GM23248 (cell line): ENCODE data around the gene SLX4IP.

ENCODE experiments used
- EZH2 ChIP-seq: fragments of 200-600 bp; sonication (generic); IDR thresholded peaks from 2 replicates; pipeline ENCODE4 v1.6.1; 2018; ENCODE audit warnings: antibody characterized with exemption, mild to moderate bottlenecking; ENCODE audit not compliant: insufficient read depth, poor library complexity, severe bottlenecking
- EZH2phosphoT487 ChIP-seq: fragments of 200-600 bp; sonication (generic); IDR thresholded peaks from 2 replicates; pipeline ENCODE4 v1.6.1; 2018; ENCODE audit warnings: antibody characterized with exemption, moderate library complexity, mild to moderate bottlenecking, low read depth; ENCODE audit not compliant: insufficient read depth

DNA sequence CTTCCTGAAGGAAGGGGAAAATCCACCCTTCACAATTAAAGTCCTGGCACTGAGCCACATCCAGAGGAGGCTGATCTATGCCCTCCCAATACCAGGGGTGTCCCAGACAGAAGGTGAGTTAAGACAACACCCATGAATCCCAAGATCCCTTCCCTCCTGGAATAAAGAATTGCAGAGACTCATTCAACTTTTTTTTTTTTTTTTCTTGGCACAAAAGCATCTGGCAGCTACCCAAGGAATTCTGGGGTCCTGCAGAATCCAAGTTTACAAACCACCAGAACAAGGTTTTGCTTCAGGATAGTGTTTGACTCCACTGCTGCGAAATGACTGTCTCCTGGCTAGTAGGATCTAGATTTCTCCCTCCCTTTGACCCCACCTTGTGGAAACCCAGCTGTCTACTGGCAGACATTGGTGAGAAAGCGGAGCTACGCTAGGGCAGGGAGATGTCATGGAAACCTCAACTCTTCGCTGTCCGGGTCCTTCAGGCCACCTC is 201.3 kb downstream of the SLX4IP start:
- TF ChIP-seq EZH2: no peak
- no peak for TF ChIP-seq EZH2phosphoT487
